CD4-positive, alpha-beta T cell treated with Interleukin-6 for 4 hours (primary cell): ENCODE results near the gene NBEAL2.

Source experiments
- DNase-seq: peaks from one replicate; pipeline ENCODE4 v3.0.0-alpha.2; 2020; ENCODE audit warnings: mixed read lengths

Gene NBEAL2

GRCh38 chr3:46988616-46989015, 9.2 kb downstream of the NBEAL2 start:
- no peak for DNase-seq

- no peak for DNase-seq
These were observed 9.8 kb downstream of the NBEAL2 start for GRCh38 chr3:46989146-46989810.

DNA sequence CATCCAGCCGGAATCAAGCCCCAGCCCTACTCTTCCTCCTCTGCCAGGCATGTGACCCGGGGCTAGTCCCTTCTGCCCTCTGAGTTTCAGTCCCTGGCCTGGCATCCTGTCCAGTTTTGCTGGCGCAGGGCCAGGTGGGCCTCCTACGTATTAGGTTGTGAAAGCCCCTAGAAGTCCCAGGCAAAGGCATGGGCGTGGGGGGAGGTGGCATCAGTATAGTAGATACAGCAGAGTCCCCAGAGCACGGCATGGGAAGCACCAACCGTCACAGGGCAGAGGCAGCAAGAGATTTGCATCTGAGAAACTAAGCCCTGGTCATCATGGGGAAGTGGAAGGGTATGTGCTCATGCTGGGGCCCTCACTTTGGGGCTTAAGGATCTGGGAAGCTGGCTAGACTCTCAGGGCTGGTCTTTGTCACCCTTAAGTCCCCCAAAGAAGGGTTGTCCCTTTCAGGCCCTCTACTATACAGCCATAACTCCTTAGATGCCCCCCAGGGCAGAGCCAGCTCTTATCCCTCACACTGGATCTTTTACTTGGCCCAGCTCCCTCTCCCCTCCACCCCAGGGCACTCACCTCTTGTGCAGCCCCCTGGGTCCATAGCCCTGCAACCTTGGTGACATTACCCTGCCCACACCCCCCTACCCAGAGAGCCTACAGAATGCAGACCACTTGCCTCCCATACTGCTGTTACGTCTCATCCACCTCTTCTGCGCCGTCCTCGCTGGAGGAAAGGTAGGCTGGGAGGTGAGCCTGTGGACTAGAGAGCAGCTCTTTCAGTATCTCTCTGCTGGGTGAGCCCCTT, 11.3 kb downstream of the NBEAL2 start:
- DNase-seq, result no peak

- no peak for DNase-seq
These were observed 12.1 kb downstream of the NBEAL2 start for GRCh38 chr3:46991406-46992165.

- DNase-seq, result no peak
These were observed 12.8 kb downstream of the NBEAL2 start for GRCh38 chr3:46992231-46992630.

DNA sequence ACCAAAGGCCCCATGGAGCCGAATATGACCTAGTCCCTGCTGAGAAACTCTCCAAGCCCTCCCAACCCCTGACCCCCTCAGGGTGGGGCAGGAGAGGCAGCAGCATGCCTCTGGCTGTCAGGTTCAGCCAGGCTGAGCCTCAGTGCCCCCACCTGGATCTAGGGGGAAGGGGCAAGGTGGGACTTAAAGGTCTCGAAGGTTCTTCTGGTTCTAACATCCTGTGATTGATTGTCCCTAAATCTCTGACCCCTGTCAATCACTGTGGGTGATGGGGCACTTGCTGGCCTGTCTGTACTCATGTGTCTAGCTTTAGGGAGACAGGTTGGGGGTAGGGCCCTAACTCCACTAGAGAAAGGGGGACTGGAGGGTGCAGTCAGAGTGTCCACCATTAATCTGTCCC, 13.8 kb downstream of the NBEAL2 start:
- DNase-seq, result no peak

GRCh38 chr3:46993986-46994385, 14.5 kb downstream of the NBEAL2 start:
- no peak for DNase-seq

DNA sequence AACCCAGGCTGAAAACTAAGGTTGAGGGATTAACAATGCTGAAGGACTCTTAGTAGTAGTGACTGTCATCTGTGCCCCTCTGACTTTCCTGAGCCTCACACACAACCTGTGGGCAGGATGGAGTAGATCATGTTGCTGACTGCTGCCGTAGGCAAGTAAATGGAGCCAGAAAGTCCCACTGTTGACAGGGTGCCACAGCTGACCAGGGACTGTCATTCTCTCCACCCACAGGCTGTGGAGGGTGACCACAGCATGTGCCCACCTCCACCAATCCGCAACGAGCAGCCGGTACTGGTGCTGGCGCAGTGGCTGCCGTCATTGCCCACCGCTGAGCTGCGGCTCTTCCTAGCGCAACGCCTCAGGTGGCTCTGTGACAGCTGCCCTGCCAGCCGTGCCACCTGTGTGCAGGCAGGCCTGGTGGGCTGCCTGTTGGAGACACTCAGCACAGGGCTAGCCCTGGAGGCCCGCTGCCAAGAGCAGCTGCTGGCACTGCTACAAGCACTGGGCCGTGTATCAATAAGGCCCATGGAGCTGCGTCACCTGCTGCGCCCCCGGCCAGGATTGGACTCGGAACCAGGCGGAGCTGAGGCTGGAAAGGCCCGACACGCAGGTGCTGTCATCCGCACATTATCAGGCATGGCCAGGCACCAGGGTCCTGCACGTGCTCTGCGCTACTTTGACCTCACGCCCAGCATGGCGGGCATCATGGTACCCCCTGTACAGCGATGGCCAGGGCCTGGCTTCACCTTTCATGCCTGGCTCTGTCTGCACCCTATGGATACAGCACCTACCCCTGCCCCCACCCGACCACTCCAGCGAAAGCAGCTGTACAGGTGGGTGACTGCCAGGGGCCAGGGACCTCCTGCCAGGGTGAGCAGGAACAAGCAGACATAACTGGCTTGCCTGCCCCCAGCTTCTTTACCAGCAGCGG, 15.6 kb downstream of the NBEAL2 start:
- DNase-seq, result no peak

GRCh38 chr3:46995901-46996562, 16.6 kb downstream of the NBEAL2 start:
- DNase-seq, result no peak

- no peak for DNase-seq
These were observed 17.4 kb downstream of the NBEAL2 start for GRCh38 chr3:46996689-46997452.

- no peak for DNase-seq
These were observed 18.1 kb downstream of the NBEAL2 start for GRCh38 chr3:46997453-46998091.

GRCh38 chr3:46998121-46998851, 18.8 kb downstream of the NBEAL2 start:
- peak; percentile 88 for DNase-seq

- no peak for DNase-seq
These were observed 19.5 kb downstream of the NBEAL2 start for GRCh38 chr3:46998852-46999515.

DNA sequence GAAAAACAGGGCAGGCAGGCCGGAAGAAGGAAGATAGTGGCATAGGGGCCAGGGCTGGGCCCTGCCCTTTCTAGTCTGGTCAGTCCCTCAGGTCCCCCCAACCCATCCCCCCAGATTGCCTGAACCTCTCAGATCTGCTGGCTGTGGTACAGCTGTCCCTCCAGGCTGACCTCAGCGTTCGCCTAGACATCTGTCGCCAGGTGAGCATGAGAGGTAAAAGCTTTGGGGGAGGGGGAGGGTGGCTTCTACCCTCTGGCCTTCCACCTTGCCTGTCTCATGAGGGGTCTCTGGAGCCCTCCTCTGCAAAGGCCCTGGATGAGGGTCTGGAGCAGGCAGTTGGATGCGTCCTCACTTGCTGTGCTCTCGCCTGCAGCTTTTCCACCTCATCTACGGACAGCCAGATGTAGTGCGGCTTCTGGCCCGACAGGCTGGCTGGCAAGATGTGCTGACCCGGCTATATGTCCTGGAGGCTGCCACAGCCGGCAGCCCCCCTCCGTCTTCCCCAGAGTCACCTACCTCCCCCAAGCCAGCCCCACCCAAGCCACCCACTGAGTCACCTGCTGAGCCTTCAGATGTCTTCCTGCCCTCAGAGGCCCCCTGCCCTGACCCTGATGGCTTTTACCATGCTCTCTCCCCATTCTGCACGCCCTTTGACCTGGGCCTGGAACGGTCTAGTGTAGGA, 20.2 kb downstream of the NBEAL2 start:
- no peak for DNase-seq

DNA sequence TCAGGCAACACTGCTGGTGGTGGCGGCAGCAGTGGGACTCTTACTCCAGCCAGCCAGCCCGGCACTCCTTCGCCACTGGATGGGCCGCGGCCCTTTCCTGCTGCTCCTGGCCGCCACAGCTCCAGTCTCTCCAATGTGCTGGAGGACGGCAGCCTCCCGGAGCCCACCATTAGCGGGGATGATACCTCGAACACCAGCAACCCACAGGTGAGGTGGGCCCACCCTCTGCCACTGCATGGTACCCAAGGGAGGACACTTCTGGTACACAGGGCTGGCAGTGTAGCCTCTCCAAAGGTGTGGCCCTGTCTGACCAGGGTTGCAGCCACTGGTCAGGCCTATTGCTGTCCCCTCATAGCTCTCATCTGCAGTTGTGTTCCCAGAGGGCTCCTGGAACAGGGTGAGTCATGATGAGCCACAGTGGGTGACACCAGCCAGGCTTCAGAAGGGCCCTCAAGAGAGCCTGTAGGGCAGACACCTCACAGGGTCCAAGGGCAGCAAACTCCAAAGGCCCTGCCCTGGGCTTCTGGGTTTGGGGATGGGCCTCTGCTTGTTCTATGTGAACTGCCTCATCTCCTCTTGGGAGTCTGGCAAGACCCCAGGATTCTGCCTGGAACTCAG, 20.8 kb downstream of the NBEAL2 start:
- no peak for DNase-seq

DNA sequence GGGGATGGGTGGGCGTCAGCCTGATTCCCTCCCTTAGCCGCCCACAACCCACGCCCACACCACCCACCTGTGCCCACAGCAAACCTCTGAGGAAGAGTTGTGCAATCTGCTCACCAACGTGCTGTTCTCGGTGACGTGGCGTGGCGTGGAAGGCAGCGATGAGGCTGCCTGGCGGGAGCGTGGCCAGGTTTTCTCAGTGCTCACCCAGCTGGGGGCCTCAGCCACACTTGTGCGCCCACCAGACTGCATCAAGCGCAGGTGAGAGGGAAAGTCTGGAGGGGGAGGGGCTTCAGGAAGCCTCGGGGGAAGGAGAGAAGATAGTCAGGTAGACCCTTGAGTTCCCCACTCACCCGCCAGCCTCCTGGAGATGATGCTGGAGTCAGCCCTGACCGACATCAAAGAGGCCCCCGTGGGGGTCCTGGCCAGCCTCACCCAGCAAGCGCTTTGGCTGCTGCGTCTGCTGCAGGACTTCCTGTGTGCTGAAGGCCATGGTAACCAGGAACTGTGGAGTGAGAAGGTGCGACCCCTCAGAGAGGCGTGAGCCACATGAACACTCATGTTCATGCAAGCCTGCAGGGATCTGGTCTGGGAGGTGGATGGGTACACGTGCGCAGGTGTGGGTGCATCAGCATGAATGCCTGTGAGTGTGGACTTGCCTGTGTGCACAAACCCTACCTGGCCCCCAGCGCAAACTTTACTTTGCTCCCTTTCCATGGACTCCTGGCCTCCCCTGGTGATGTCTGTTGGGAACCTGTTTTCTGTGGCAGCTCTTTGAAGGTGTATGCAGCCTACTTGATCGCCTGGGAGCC, 21.7 kb downstream of the NBEAL2 start:
- no peak for DNase-seq

DNA sequence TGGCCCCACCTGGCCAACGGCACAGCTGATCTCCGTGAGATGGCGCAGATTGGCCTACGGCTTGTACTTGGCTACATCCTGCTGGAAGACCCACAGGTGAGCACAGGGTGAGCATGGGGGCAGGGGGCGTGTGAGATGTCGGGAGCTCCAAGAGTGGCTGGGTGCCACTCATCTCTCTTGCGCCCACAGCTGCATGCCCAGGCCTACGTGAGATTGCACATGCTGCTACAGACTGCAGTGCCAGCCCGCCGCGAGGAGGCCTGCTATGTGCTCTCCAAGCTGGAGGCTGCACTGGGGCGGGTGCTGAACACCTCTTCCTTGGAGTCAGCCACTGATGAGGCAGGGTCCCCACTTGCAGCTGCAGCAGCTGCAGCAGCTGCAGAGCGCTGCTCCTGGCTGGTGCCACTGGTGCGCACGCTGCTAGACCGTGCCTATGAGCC, 22.3 kb downstream of the NBEAL2 start:
- no peak for DNase-seq
